ENCODE measurements around the gene LANCL2. TPM values are rescaled to one million over a fixed set of nuclear protein-coding genes. Genes with fewer than 3 reads are reported as not detected.
A peak's percentile ranks its signal among the peaks of the same experiment; 100 is the strongest.

Gene LANCL2
- total RNA-seq, 6 donors from 2014 or later: 4.6 to 19.9 (median 12.6) TPM

DNA sequence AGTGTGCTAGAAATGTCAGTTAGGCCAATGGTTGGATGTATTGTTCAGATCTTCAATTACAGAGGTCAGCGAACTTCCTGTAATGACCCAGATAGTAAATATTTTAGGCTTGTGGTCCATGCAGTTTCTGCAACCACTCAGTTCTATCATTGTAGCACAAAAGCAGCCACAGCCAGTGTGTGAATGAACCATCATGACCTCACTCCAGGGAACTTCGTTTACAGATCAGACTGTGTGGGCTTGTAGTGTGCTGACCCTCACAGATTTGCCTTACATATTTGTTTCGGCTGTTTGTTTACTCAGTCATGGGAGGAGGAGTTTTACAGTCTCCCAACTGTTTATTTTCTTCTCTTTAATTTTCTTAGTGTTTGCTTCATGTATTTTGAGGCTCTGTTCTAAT lies 55.4 kb downstream of the LANCL2 start:
- no peak for ATAC-seq (ENCODE audit: low FRiP score in 2 of 2)
- peaks cover 0 to 5% (median 5%) of the 10 kb centered on the region in 4 donors for H3K36me3 ChIP-seq
- no peaks in the 10 kb centered on the region for H3K4me1 ChIP-seq
- H3K4me3 ChIP-seq: no peak overlapping the region
- WGBS, 2 donors: 60 to 66% methylated on average over 3 of the region's 3 CpGs
- H3K27ac ChIP-seq: no peak overlapping the region
- TF ChIP-seq POLR2AphosphoS5 (IDR thresholded peaks at IDR 0.05) (no peak), POLR2A (IDR thresholded peaks at IDR 0.05) (no peak), EP300 (IDR thresholded peaks at IDR 0.05) (no peak)
- TF ChIP-seq, protein P1, sequence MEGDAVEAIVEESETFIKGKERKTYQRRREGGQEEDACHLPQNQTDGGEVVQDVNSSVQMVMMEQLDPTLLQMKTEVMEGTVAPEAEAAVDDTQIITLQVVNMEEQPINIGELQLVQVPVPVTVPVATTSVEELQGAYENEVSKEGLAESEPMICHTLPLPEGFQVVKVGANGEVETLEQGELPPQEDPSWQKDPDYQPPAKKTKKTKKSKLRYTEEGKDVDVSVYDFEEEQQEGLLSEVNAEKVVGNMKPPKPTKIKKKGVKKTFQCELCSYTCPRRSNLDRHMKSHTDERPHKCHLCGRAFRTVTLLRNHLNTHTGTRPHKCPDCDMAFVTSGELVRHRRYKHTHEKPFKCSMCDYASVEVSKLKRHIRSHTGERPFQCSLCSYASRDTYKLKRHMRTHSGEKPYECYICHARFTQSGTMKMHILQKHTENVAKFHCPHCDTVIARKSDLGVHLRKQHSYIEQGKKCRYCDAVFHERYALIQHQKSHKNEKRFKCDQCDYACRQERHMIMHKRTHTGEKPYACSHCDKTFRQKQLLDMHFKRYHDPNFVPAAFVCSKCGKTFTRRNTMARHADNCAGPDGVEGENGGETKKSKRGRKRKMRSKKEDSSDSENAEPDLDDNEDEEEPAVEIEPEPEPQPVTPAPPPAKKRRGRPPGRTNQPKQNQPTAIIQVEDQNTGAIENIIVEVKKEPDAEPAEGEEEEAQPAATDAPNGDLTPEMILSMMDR (IDR thresholded peaks at IDR 0.05): no peak
- no peaks in the 10 kb centered on the region for H3K27me3 ChIP-seq
- no peaks in the 10 kb centered on the region for H3K9me3 ChIP-seq
- DNase-seq: no peak

DNA sequence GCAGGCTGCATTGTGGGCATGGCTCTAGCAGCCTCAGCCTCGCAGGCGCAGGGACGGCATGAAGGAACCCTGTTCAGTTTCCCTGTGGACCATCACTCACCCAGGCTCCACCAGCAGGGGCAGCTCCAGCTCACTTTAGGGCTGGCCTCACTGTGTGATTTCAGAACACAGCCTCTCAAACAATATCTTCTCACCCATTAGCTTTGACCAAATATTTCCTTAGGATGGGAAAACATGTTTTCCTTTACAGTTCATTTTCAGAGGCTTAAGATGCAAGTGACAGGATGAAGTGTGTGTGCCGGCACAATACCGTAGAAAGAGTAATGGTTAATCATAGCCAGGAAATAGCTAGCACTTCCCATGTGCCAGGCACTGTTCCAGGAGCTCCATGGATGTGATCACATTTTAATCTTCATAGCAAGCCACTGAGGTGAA lies 58.2 kb downstream of the LANCL2 start:
- peak in 1 of 2 donors; percentile 24 for ATAC-seq (ENCODE audit: low FRiP score in 2 of 2)
- H3K4me1 ChIP-seq: no peaks in the 10 kb centered on the region
- H3K9me3 ChIP-seq: no peaks in the 10 kb centered on the region
- peaks cover 0 to 14% (median 10%) of the 10 kb centered on the region in 4 donors for H3K36me3 ChIP-seq
- H3K27me3 ChIP-seq: no peaks in the 10 kb centered on the region
- no peak for TF ChIP-seq EP300 (IDR thresholded peaks at IDR 0.05)
- TF ChIP-seq POLR2AphosphoS5 (IDR thresholded peaks at IDR 0.05): no peak
- no peak for TF ChIP-seq POLR2A (IDR thresholded peaks at IDR 0.05)
- TF ChIP-seq, protein P1 (IDR thresholded peaks at IDR 0.05): no peak
- WGBS, 2 donors: 51 to 67% methylated on average over 2 to 5 of the region's 5 CpGs
- no peak overlapping the region for H3K4me3 ChIP-seq
- H3K27ac ChIP-seq: no peak overlapping the region
- no peak for DNase-seq

DNA sequence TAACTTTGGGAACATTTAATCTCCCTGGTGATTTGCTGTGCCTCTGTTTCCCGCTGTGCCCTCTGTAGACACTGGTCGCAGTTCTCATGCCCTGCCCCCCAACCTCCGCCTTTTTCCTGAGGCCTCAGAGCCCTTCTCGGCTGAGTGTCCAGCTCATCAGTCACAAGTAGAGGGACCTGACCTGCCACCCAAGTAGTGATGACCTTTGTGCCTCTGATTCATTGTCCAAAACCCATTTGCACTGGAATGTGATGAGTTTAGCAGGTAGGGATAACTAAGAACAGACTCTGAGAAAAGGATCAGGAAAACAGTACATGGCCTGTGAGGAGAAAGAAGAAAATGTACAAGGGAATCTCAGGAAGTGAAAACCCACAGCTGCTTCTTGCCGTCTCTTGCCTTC lies 58.8 kb downstream of the LANCL2 start:
- TF ChIP-seq POLR2A (IDR thresholded peaks at IDR 0.05) (no peak), POLR2AphosphoS5 (IDR thresholded peaks at IDR 0.05) (no peak), EP300 (IDR thresholded peaks at IDR 0.05) (no peak)
- TF ChIP-seq, protein P1 (IDR thresholded peaks at IDR 0.05): no peak
- no peak for ATAC-seq (ENCODE audit: low FRiP score in 2 of 2)
- no peak for DNase-seq
- H3K36me3 ChIP-seq: peaks cover 0 to 14% (median 10%) of the 10 kb centered on the region in 4 donors
- no peaks in the 10 kb centered on the region for H3K4me1 ChIP-seq
- 87 to 88% methylated on average over 5 of the region's 5 CpGs for WGBS, 2 donors
- no peaks in the 10 kb centered on the region for H3K27me3 ChIP-seq
- no peak overlapping the region for H3K27ac ChIP-seq
- H3K9me3 ChIP-seq: no peaks in the 10 kb centered on the region
- H3K4me3 ChIP-seq: no peak overlapping the region

DNA sequence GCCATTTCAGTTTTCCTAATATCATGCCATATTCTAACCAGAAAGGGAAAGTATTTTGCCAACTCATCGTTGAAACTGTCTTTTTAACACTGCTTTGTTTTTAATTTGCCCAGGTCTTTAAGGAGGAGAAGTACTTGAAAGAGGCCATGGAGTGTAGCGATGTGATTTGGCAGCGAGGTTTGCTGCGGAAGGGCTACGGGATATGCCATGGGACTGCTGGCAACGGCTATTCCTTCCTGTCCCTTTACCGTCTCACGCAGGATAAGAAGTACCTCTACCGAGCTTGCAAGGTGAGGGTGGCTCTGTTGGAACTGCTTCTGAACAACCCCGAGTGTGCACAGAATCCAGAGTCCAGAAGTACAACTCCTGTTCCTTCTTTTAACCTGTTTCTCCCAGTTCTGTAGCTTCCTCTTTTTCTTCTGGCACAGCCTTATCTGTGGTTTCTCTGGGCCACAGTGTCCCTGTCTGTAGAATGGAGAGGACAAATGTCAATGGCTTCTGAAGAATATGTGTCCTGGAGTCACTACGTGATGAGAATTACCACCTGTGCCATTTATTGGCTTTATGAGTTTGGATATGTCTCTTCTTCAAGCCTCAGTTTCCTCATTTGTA lies 60.1 kb downstream of the LANCL2 start:
- ATAC-seq (ENCODE audit: low FRiP score in 2 of 2): no peak
- no peak for DNase-seq
- H3K27me3 ChIP-seq: no peaks in the 10 kb centered on the region
- TF ChIP-seq POLR2A (IDR thresholded peaks at IDR 0.05) (no peak), POLR2AphosphoS5 (IDR thresholded peaks at IDR 0.05) (no peak), EP300 (IDR thresholded peaks at IDR 0.05) (no peak)
- TF ChIP-seq, protein P1 (IDR thresholded peaks at IDR 0.05): no peak
- peaks cover 0 to 14% (median 10%) of the 10 kb centered on the region in 4 donors for H3K36me3 ChIP-seq
- 74 to 84% methylated on average over 11 of the region's 11 CpGs for WGBS, 2 donors
- no peaks in the 10 kb centered on the region for H3K9me3 ChIP-seq
- H3K27ac ChIP-seq: no peak overlapping the region
- H3K4me3 ChIP-seq: no peak overlapping the region
- H3K4me1 ChIP-seq: no peaks in the 10 kb centered on the region

DNA sequence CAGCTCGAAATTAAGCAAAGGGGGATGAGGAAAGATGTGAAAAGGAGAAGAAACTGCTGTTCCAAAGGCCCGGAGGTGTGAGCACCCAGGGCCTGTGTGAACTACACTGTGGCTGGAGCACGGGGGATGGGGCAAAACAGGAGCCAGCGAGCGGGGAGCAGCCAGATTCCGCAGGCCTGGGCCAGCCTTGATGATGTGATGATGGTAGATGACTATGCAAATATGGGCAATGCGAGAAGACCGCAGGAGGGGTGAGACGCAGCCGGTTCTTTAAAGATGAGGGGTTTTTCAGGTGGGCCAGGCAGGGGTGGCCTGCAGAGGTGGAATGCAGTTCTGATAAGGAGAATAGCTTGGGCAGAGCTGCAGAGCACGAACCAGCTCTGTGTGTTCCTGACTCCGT lies 61.5 kb downstream of the LANCL2 start:
- 79 to 80% methylated on average over 10 to 12 of the region's 12 CpGs for WGBS, 2 donors
- no peak for DNase-seq

More for the DNA sequence above, 61.5 kb downstream of the LANCL2 start:
- Histone ChIP-seq H3K4me3 (no peak overlapping the region), H3K36me3 (peaks cover 0 to 14% (median 10%) of the 10 kb centered on the region in 4 donors), H3K9me3 (no peaks in the 10 kb centered on the region), H3K27ac (no peak overlapping the region), H3K4me1 (no peaks in the 10 kb centered on the region), H3K27me3 (no peaks in the 10 kb centered on the region)
- TF ChIP-seq, protein P1 (IDR thresholded peaks at IDR 0.05): no peak
- TF ChIP-seq POLR2AphosphoS5 (IDR thresholded peaks at IDR 0.05) (no peak), EP300 (IDR thresholded peaks at IDR 0.05) (no peak), POLR2A (IDR thresholded peaks at IDR 0.05) (no peak)
- ATAC-seq (ENCODE audit: low FRiP score in 2 of 2): no peak
